ENCODE measurements around the gene FILIP1L.

Gene FILIP1L

GRCh38 chr3:99974989-99975388 lies 139.3 kb downstream of the FILIP1L start:
- DNase-seq (ENCODE audit: low read depth in 2 of 2) = no peak

- DNase-seq (ENCODE audit: low read depth in 2 of 2) = no peak
Observed at GRCh38 chr3:99972380-99973104, 141.8 kb downstream of the FILIP1L start.

GRCh38 chr3:99971761-99972160 lies 142.5 kb downstream of the FILIP1L start:
- no peak for DNase-seq (ENCODE audit: low read depth in 2 of 2)

- DNase-seq (ENCODE audit: low read depth in 2 of 2) = no peak
Observed at GRCh38 chr3:99970198-99970597, 144.1 kb downstream of the FILIP1L start.

GRCh38 chr3:99969136-99969535 lies 145.2 kb downstream of the FILIP1L start:
- DNase-seq (ENCODE audit: low read depth in 2 of 2) = no peak

- DNase-seq (ENCODE audit: low read depth in 2 of 2) = no peak
Observed at GRCh38 chr3:99967796-99968195, 146.5 kb downstream of the FILIP1L start.

- no peak for DNase-seq (ENCODE audit: low read depth in 2 of 2)
Observed at GRCh38 chr3:99966662-99967416, 147.5 kb downstream of the FILIP1L start.

- DNase-seq (ENCODE audit: low read depth in 2 of 2) = no peak
Observed at GRCh38 chr3:99965681-99966408, 148.5 kb downstream of the FILIP1L start.

- DNase-seq (ENCODE audit: low read depth in 2 of 2) = no peak
Observed at GRCh38 chr3:99965077-99965476, 149.2 kb downstream of the FILIP1L start.

- DNase-seq (ENCODE audit: low read depth in 2 of 2) = no peak
Observed at GRCh38 chr3:99962703-99963102, 151.6 kb downstream of the FILIP1L start.

- no peak for DNase-seq (ENCODE audit: low read depth in 2 of 2)
Observed at GRCh38 chr3:99961756-99962515, 152.4 kb downstream of the FILIP1L start.

- DNase-seq (ENCODE audit: low read depth in 2 of 2) = no peak
Observed at GRCh38 chr3:99960941-99961340, 153.4 kb downstream of the FILIP1L start.

GRCh38 chr3:99960123-99960878 lies 154.0 kb downstream of the FILIP1L start:
- no peak for DNase-seq (ENCODE audit: low read depth in 2 of 2)

- DNase-seq (ENCODE audit: low read depth in 2 of 2) = no peak
Observed at GRCh38 chr3:99958222-99958912, 155.9 kb downstream of the FILIP1L start.

- DNase-seq (ENCODE audit: low read depth in 2 of 2) = no peak
Observed at GRCh38 chr3:99957151-99957796, 157.0 kb downstream of the FILIP1L start.

GRCh38 chr3:99955773-99956562 lies 158.3 kb downstream of the FILIP1L start:
- no peak for DNase-seq (ENCODE audit: low read depth in 2 of 2)

GRCh38 chr3:99954914-99955644 lies 159.2 kb downstream of the FILIP1L start:
- DNase-seq (ENCODE audit: low read depth in 2 of 2) = no peak

- DNase-seq (ENCODE audit: low read depth in 2 of 2) = no peak
Observed at GRCh38 chr3:99953596-99953995, 160.7 kb downstream of the FILIP1L start.
